ENCODE data around the gene MAP1LC3B2.

The MAP1LC3B2 gene

GRCh38 chr12:116614194-116614915, 55.2 kb downstream of the MAP1LC3B2 start:
- no peak for DNase-seq
- Histone ChIP-seq H2BK12ac (ENCODE audit: low read length in 2 of 2) (no peak overlapping the region), H3K9ac (ENCODE audit: low read length) (no peak overlapping the region), H3K18ac (ENCODE audit: low read depth in 1 of 2, low read length in 2 of 2) (no peak overlapping the region), H3K4ac (ENCODE audit: low read depth in 1 of 2, low read length in 2 of 2) (no peak overlapping the region), H3K27ac (ENCODE audit: low read length, poor library complexity, severe bottlenecking) (no peak overlapping the region), H3K4me2 (ENCODE audit: low read length, poor library complexity, severe bottlenecking) (no peak overlapping the region), H3K4me3 (ENCODE audit: insufficient read depth in 1 of 2, low read depth in 1 of 2, low read length in 2 of 2) (no peak overlapping the region), H2BK15ac (ENCODE audit: low read depth, poor library complexity, severe bottlenecking) (no peak overlapping the region), H3K23ac (ENCODE audit: low read length in 2 of 2) (no peak overlapping the region), H3K79me1 (replicated peaks; ENCODE audit: low read length, poor library complexity, severe bottlenecking) (no peaks in the 10 kb centered on the region), H3K27me3 (ENCODE audit: control insufficient read depth in 1 of 2, insufficient read depth in 1 of 2, low read length in 2 of 2) (peaks cover 0 to 8% of the 10 kb centered on the region in 2 experiments), H3K4me1 (ENCODE audit: control insufficient read depth, insufficient read depth, low read depth, low read length) (peaks cover 5% of the 10 kb centered on the region), H2BK5ac (ENCODE audit: low read depth, low read length, poor library complexity, severe bottlenecking) (no peak overlapping the region), H2AFZ (ENCODE audit: low read depth, low read length) (no peak overlapping the region), H2BK120ac (ENCODE audit: low read depth, low read length) (no peak overlapping the region), H2AK5ac (ENCODE audit: low read length, severe bottlenecking) (no peak overlapping the region), H3K14ac (ENCODE audit: low read length in 2 of 2) (no peak overlapping the region), H3K36me3 (ENCODE audit: control insufficient read depth in 1 of 2, insufficient read depth in 2 of 2, low read depth in 1 of 2, low read length in 2 of 2) (no peaks in the 10 kb centered on the region), H4K8ac (ENCODE audit: low read length) (no peak overlapping the region), H4K91ac (ENCODE audit: low read length) (no peak overlapping the region), H3K9me3 (ENCODE audit: control insufficient read depth, low read length) (peaks cover 8% of the 10 kb centered on the region)
- WGBS = 90% methylated on average over 10 of the region's 11 CpGs

- Histone ChIP-seq H3K27ac (ENCODE audit: low read length, poor library complexity, severe bottlenecking) (no peak overlapping the region), H2BK15ac (ENCODE audit: low read depth, poor library complexity, severe bottlenecking) (no peak overlapping the region), H2AK5ac (ENCODE audit: low read length, severe bottlenecking) (no peak overlapping the region), H3K9ac (ENCODE audit: low read length) (no peak overlapping the region), H3K4me2 (ENCODE audit: low read length, poor library complexity, severe bottlenecking) (no peak overlapping the region), H3K36me3 (ENCODE audit: control insufficient read depth in 1 of 2, insufficient read depth in 2 of 2, low read depth in 1 of 2, low read length in 2 of 2) (no peaks in the 10 kb centered on the region), H4K8ac (ENCODE audit: low read length) (no peak overlapping the region), H2AFZ (ENCODE audit: low read depth, low read length) (no peak overlapping the region), H3K4me3 (ENCODE audit: insufficient read depth in 1 of 2, low read depth in 1 of 2, low read length in 2 of 2) (no peak overlapping the region), H3K23ac (ENCODE audit: low read length in 2 of 2) (no peak overlapping the region), H2BK5ac (ENCODE audit: low read depth, low read length, poor library complexity, severe bottlenecking) (no peak overlapping the region), H3K14ac (ENCODE audit: low read length in 2 of 2) (no peak overlapping the region), H3K4me1 (ENCODE audit: control insufficient read depth, insufficient read depth, low read depth, low read length) (peaks cover 5% of the 10 kb centered on the region), H3K4ac (ENCODE audit: low read depth in 1 of 2, low read length in 2 of 2) (no peak overlapping the region), H2BK12ac (ENCODE audit: low read length in 2 of 2) (no peak overlapping the region), H3K79me1 (replicated peaks; ENCODE audit: low read length, poor library complexity, severe bottlenecking) (no peaks in the 10 kb centered on the region), H2BK120ac (ENCODE audit: low read depth, low read length) (no peak overlapping the region), H4K91ac (ENCODE audit: low read length) (no peak overlapping the region), H3K18ac (ENCODE audit: low read depth in 1 of 2, low read length in 2 of 2) (peak overlapping the region in 1 of 2 experiments; percentile 29), H3K9me3 (ENCODE audit: control insufficient read depth, low read length) (peaks cover 8% of the 10 kb centered on the region), H3K27me3 (ENCODE audit: control insufficient read depth in 1 of 2, insufficient read depth in 1 of 2, low read length in 2 of 2) (peaks cover 1 to 18% of the 10 kb centered on the region in 2 experiments)
- 88% methylated on average over 11 of the region's 13 CpGs for WGBS
- DNase-seq = no peak
Measured at GRCh38 chr12:116615141-116615861, 56.1 kb downstream of the MAP1LC3B2 start.

GRCh38 chr12:116616536-116617248, 57.5 kb downstream of the MAP1LC3B2 start:
- no peak overlapping the region for H2AK5ac ChIP-seq (ENCODE audit: low read length, severe bottlenecking)
- H4K91ac ChIP-seq (ENCODE audit: low read length) = no peak overlapping the region
- H3K9ac ChIP-seq (ENCODE audit: low read length) = no peak overlapping the region
- peaks cover 8% of the 10 kb centered on the region for H3K9me3 ChIP-seq (ENCODE audit: control insufficient read depth, low read length)
- WGBS = 81% methylated on average over 10 of the region's 12 CpGs
- DNase-seq = no peak
- H3K4me2 ChIP-seq (ENCODE audit: low read length, poor library complexity, severe bottlenecking) = no peak overlapping the region
- H4K8ac ChIP-seq (ENCODE audit: low read length) = no peak overlapping the region
- H3K14ac ChIP-seq (ENCODE audit: low read length in 2 of 2) = no peak overlapping the region
- H2BK120ac ChIP-seq (ENCODE audit: low read depth, low read length) = no peak overlapping the region
- no peak overlapping the region for H3K23ac ChIP-seq (ENCODE audit: low read length in 2 of 2)
- H3K18ac ChIP-seq (ENCODE audit: low read depth in 1 of 2, low read length in 2 of 2) = no peak overlapping the region
- H3K36me3 ChIP-seq (ENCODE audit: control insufficient read depth in 1 of 2, insufficient read depth in 2 of 2, low read depth in 1 of 2, low read length in 2 of 2) = no peaks in the 10 kb centered on the region
- no peak overlapping the region for H3K4ac ChIP-seq (ENCODE audit: low read depth in 1 of 2, low read length in 2 of 2)
- H3K4me3 ChIP-seq (ENCODE audit: insufficient read depth in 1 of 2, low read depth in 1 of 2, low read length in 2 of 2) = no peak overlapping the region
- H2BK5ac ChIP-seq (ENCODE audit: low read depth, low read length, poor library complexity, severe bottlenecking) = no peak overlapping the region
- H3K79me1 ChIP-seq (replicated peaks; ENCODE audit: low read length, poor library complexity, severe bottlenecking) = no peaks in the 10 kb centered on the region
- H2BK15ac ChIP-seq (ENCODE audit: low read depth, poor library complexity, severe bottlenecking) = no peak overlapping the region
- H3K27ac ChIP-seq (ENCODE audit: low read length, poor library complexity, severe bottlenecking) = no peak overlapping the region
- H3K4me1 ChIP-seq (ENCODE audit: control insufficient read depth, insufficient read depth, low read depth, low read length) = peaks cover 5% of the 10 kb centered on the region
- H2AFZ ChIP-seq (ENCODE audit: low read depth, low read length) = no peak overlapping the region
- peaks cover 8 to 31% of the 10 kb centered on the region in 2 experiments for H3K27me3 ChIP-seq (ENCODE audit: control insufficient read depth in 1 of 2, insufficient read depth in 1 of 2, low read length in 2 of 2)
- H2BK12ac ChIP-seq (ENCODE audit: low read length in 2 of 2) = no peak overlapping the region

GRCh38 chr12:116619246-116619645, 60.1 kb downstream of the MAP1LC3B2 start:
- no peak for DNase-seq
- 95% methylated on average over 3 of the region's 3 CpGs for WGBS
- H3K23ac ChIP-seq (ENCODE audit: low read length in 2 of 2) = no peak overlapping the region
- peaks cover 5% of the 10 kb centered on the region for H3K4me1 ChIP-seq (ENCODE audit: control insufficient read depth, insufficient read depth, low read depth, low read length)
- peaks cover 12% of the 10 kb centered on the region for H3K9me3 ChIP-seq (ENCODE audit: control insufficient read depth, low read length)
- H4K8ac ChIP-seq (ENCODE audit: low read length) = no peak overlapping the region
- H2BK15ac ChIP-seq (ENCODE audit: low read depth, poor library complexity, severe bottlenecking) = no peak overlapping the region
- H3K27me3 ChIP-seq (ENCODE audit: control insufficient read depth in 1 of 2, insufficient read depth in 1 of 2, low read length in 2 of 2) = peaks cover 8 to 37% of the 10 kb centered on the region in 2 experiments
- no peak overlapping the region for H2BK5ac ChIP-seq (ENCODE audit: low read depth, low read length, poor library complexity, severe bottlenecking)
- H3K9ac ChIP-seq (ENCODE audit: low read length) = no peak overlapping the region
- H3K4me2 ChIP-seq (ENCODE audit: low read length, poor library complexity, severe bottlenecking) = no peak overlapping the region
- no peak overlapping the region for H2AK5ac ChIP-seq (ENCODE audit: low read length, severe bottlenecking)
- no peak overlapping the region for H3K4me3 ChIP-seq (ENCODE audit: insufficient read depth in 1 of 2, low read depth in 1 of 2, low read length in 2 of 2)
- no peak overlapping the region for H2BK12ac ChIP-seq (ENCODE audit: low read length in 2 of 2)
- H3K18ac ChIP-seq (ENCODE audit: low read depth in 1 of 2, low read length in 2 of 2) = no peak overlapping the region
- no peaks in the 10 kb centered on the region for H3K36me3 ChIP-seq (ENCODE audit: control insufficient read depth in 1 of 2, insufficient read depth in 2 of 2, low read depth in 1 of 2, low read length in 2 of 2)
- no peaks in the 10 kb centered on the region for H3K79me1 ChIP-seq (replicated peaks; ENCODE audit: low read length, poor library complexity, severe bottlenecking)
- H3K14ac ChIP-seq (ENCODE audit: low read length in 2 of 2) = no peak overlapping the region
- no peak overlapping the region for H3K4ac ChIP-seq (ENCODE audit: low read depth in 1 of 2, low read length in 2 of 2)
- H2BK120ac ChIP-seq (ENCODE audit: low read depth, low read length) = no peak overlapping the region
- H3K27ac ChIP-seq (ENCODE audit: low read length, poor library complexity, severe bottlenecking) = no peak overlapping the region
- H4K91ac ChIP-seq (ENCODE audit: low read length) = no peak overlapping the region
- no peak overlapping the region for H2AFZ ChIP-seq (ENCODE audit: low read depth, low read length)
